ENCODE results near the gene NTRK1.

The NTRK1 gene

DNA sequence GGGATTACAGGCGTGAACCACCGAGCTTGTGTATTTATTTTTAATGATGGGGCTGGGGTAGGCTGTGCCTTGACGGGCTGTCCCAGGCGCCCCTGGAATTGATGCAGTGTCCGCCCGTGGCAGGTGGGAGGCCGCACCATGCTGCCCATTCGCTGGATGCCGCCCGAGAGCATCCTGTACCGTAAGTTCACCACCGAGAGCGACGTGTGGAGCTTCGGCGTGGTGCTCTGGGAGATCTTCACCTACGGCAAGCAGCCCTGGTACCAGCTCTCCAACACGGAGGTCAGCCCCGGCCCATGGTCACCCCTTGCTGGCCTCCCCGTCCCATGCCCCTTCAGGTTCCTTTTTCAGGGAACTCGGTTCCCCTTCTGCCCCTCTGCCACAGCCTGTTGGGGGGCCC lies 19.2 kb downstream of the NTRK1 start:
- in situ Hi-C loops (cut with MboI; ENCODE audit: low sequenced_read_pairs): no loop called here

DNA sequence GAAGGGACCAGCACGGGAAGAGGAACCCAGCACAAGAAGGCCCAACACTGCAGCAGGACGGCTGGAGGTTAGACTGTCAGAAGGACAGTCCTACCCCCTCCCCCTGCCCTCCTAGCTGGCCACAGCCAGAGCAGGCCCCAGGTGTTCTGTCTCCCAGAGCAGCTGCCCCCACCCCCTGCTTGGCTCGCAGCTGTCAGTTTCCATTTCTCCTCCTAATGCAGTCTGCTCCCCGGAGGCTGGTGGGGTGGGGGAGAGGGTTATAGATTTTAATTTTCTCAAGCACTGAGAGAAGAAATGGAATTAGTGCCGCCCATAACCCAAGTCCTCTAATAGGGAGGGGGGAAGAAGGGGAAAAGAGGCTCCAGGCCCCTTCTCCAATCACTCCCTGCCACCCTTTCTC lies 19.8 kb downstream of the NTRK1 start:
- in situ Hi-C loops (cut with MboI; ENCODE audit: low sequenced_read_pairs): no loop called here

DNA sequence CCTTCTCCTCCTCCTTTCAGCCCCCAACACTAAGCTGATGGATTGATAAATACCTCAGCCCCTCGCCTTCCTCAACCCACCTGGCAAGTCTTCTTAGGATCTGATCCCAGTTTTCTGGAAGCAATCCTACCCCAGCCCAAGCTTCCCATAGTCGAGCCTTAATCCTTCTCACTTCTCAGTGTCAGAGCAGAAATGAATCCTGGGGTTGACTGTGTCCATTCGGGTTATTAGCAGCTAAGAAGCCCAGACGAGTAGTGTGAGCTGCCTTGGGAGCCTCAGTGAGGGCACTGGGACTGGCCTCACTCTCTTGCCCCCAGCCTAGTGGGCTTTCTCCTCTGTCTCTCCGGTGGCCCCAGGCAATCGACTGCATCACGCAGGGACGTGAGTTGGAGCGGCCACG lies 20.4 kb downstream of the NTRK1 start:
- in situ Hi-C loops (cut with MboI; ENCODE audit: low sequenced_read_pairs): no loop called here

DNA sequence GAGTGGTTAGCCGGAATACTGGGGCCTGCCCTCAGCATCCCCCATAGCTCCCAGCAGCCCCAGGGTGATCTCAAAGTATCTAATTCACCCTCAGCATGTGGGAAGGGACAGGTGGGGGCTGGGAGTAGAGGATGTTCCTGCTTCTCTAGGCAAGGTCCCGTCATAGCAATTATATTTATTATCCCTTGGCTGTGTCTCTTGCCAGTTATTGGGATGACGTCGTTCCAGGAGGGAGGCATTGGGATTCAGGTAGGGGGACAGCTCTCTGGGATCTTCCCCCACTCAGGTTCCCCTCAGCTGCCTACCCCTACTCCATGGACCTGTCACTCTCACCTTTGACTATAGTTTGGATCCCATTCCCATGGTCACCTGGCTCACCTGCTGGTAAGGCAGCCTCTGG lies 21.0 kb downstream of the NTRK1 start:
- in situ Hi-C loops (cut with MboI; ENCODE audit: low sequenced_read_pairs): no loop called here

DNA sequence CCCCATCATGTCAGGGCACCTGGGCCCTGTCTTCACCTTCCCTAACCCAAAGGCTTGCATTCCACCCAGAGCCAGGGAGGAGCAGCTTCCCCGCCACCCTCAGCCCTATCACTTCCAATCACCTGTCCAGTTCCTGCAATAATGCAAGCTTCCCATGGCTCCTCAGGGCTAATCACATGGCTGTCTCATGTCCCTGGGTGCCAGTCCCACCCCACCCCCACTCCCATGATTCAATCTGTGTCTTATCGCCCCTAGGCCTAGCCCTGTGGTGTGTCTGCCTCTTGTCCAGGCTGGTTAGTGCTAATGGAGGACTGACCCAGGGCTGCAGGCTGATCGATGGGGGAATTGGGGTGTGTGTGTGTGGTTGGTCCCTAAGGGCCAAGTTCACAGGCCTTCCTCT lies 21.9 kb downstream of the NTRK1 start:
- in situ Hi-C loops (cut with MboI; ENCODE audit: low sequenced_read_pairs): no loop called here

- in situ Hi-C loops (cut with MboI; ENCODE audit: low sequenced_read_pairs): no loop called here
Measured at GRCh38 chr1:156883919-156884318, 23.3 kb downstream of the NTRK1 start.

- in situ Hi-C loops (cut with MboI; ENCODE audit: low sequenced_read_pairs): no loop called here
Measured at GRCh38 chr1:156884560-156885184, 24.0 kb downstream of the NTRK1 start.

DNA sequence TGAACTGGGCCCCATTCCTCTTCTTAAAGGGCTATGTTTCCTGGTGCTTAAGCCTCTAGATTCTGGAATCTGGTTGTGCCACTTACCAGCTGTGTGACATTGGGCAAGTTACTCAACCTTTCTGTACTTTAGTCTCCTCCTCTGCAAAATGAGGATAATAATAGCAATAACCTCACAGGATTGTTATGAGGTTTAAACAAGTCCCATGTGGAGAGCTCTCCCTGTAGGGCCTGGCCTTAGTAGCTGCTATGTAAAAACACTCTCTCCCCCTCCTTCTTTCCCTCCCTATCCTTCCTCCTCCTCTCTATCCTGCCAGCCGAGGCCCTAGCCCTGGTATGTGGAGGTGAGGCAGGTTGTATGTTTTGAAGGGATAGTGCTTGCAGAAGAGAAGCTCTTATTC lies 24.6 kb downstream of the NTRK1 start:
- in situ Hi-C loops (cut with MboI; ENCODE audit: low sequenced_read_pairs): no loop called here

GRCh38 chr1:156885880-156886355 lies 25.3 kb downstream of the NTRK1 start:
- in situ Hi-C loops (cut with MboI; ENCODE audit: low sequenced_read_pairs): no loop called here

DNA sequence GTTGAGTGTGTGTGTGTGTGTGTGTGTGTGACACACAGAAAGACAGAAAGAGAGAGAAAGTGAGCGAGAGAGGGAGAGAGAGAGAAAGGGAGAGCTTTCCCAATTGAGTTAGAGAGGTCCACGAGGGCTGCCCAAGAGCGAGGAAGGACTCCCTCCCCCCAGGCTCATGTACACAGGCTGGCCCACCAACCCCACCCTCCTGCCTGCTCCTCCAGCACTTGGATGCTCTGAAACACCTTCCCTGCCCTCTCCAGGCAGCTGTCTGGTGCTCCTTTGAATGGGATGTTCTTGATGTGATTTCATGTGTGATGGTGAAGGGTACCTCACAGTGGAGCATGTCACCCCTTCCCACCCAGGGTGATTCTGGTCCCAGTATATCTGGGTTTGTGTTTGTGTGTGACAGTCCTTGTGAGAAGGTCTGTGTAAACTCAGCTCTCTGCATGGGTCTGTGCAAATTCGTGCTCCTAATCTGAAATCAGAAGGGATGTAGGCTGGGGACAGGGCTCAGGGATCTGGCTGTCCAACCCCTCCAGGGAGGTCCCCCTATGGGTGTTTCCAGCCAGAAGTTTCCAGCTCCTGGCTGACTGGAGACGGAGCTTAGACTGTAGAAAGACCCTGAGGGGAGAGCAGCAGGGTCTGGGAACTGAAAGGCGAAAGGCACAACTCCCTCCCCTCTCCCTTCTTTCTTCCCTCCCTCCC lies 26.1 kb downstream of the NTRK1 start:
- in situ Hi-C loops (cut with MboI; ENCODE audit: low sequenced_read_pairs): no loop called here

- in situ Hi-C loops (cut with MboI; ENCODE audit: low sequenced_read_pairs): no loop called here
Measured at GRCh38 chr1:156887317-156887716, 26.7 kb downstream of the NTRK1 start.

DNA sequence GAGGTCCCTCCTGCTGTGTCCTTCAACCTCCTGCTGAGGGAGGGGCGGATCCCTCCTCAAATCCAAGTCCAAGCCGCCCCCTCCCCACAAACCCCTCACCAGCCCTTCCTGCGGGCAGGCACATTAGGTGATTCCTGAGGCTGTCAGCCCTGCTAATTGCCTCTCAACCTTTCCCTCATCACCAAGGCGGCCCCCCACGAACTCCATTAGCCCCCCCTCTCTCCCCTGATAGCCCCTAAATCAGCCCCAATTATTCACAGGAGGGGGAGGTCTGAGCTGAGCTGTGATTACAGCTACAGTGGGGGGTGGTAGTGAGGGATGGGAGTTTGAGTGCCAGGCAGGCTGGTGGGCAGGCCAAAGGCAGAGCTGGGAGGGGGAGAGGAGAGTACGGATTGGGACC lies 27.1 kb downstream of the NTRK1 start:
- in situ Hi-C loops (cut with MboI; ENCODE audit: low sequenced_read_pairs): no loop called here

DNA sequence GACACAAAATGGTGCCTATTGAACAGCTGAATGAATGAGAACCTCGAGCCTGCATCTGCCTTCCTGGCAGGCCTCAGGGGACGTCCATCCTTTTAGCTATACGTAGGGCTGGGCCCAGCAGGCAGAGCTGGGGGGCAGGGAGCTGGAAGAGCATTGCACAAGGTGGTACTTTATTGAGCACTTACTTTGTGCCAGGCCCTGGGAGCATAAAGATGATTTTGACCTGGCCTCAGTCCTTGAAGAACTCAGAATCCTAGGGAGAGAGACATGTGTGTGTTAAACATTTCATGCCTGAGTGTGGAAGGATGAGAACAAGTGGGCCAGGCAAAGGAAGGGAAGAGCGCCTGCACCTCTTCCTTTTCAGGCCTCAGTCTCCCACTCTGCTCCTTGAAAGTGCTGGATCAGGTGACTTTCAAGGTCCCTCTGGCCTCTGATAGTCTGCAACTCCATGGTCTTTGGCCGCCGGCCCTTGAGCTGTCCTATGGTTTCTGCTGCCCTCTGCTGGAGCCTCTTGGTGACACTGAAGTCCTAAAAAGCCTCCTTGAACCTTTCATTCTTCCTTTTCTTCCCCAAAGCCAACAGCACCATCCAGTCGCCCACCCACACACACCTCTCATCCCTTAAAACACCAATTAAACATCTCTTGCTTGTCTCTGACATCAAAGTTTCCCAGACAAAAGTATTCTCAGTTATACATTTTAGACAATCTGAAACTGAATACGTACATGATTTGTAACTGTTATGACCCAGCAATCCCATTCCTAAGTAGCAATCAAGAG lies 29.3 kb downstream of the NTRK1 start:
- in situ Hi-C loops (cut with MboI; ENCODE audit: low sequenced_read_pairs): no loop called here

GRCh38 chr1:156892190-156893047 lies 31.8 kb downstream of the NTRK1 start:
- in situ Hi-C loops (cut with MboI; ENCODE audit: low sequenced_read_pairs): no loop called here

- in situ Hi-C loops (cut with MboI; ENCODE audit: low sequenced_read_pairs): no loop called here
Measured at GRCh38 chr1:156893048-156893953, 32.6 kb downstream of the NTRK1 start, which contains the start of gene PEAR1. TSS of gene PEAR1 (plus strand) at chr1:156893718. CDS start at chr1:156903927, 10,209 bp downstream.

GRCh38 chr1:156894001-156894400 lies 33.3 kb downstream of the NTRK1 start:
- in situ Hi-C loops (cut with MboI; ENCODE audit: low sequenced_read_pairs): no loop called here

GRCh38 chr1:156894711-156895454 lies 34.2 kb downstream of the NTRK1 start:
- in situ Hi-C loops (cut with MboI; ENCODE audit: low sequenced_read_pairs): no loop called here

- in situ Hi-C loops (cut with MboI; ENCODE audit: low sequenced_read_pairs): no loop called here
Measured at GRCh38 chr1:156895455-156895812, 34.8 kb downstream of the NTRK1 start.

GRCh38 chr1:156895927-156896326 lies 35.3 kb downstream of the NTRK1 start:
- in situ Hi-C loops (cut with MboI; ENCODE audit: low sequenced_read_pairs): no loop called here
